SHP77 treated with DMSO at 0.1 percent for 48 hours (cell line): ENCODE measurements around the gene OR52M1.

Experiments used
- DNase-seq: peaks from one replicate; lab custom pipeline; 2025; lab: John Stamatoyannopoulos, UW

OR52M1 gene, protein sequence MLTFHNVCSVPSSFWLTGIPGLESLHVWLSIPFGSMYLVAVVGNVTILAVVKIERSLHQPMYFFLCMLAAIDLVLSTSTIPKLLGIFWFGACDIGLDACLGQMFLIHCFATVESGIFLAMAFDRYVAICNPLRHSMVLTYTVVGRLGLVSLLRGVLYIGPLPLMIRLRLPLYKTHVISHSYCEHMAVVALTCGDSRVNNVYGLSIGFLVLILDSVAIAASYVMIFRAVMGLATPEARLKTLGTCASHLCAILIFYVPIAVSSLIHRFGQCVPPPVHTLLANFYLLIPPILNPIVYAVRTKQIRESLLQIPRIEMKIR

DNA sequence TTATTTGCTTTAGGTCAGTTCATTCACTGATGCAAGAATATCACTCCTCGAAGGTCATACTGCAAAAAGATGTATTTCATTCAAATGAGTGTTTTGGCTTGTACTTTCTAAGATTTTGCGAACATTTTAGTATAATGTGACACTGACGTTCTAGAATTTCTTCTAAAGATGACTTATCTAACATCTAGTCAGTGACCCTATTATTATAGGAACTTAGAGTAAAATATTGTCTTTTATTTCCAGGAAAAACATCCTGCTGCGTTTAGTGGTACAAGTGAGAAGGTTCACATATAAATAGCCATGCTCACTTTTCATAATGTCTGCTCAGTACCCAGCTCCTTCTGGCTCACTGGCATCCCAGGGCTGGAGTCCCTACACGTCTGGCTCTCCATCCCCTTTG, at the start of gene OR52M1:
TSS of gene OR52M1 (plus strand) at position 301 of the 400 bp plus-strand sequence. CDS start at position 301, 0 bp downstream.
- no peak for DNase-seq

DNA sequence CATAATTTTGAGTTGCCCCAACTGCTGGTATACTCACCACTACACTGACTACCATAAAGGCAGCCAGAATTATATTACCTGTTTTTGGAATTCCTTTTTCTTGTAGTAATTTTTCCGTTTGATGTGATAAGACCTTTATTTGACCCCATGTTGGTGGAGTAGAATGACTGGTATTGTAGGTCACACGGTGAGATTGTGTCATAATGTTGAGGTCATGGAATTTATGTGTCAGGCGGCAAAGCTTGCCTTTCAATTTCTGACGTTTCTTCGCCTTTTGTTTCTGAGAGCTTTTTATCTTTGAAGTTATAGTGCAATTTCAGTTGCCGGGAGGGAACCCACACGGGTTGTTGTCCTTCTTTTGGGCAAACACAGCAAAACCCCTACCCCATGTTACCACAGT, 49.5 kb upstream of the OR52M1 start:
- no peak for DNase-seq

DNA sequence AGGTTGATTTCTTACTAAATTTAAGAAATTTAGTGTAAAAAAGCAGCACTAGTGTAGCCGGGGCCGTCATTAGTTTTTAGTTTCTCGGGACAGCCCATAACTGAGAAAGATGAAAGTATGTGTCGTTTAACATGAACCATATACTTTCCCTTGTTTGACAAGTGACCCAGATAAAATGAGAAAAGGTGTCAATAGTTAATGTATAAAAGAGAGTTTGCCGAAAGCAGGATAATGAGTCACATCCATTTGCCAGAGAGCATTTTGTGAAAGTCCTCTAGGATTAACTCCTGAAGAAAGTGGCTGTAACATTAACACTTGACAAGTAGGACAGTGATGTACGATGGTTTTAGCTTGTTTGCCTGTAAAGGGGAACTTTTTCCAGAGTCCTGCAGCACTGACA, 49.0 kb upstream of the OR52M1 start:
- DNase-seq: no peak

DNA sequence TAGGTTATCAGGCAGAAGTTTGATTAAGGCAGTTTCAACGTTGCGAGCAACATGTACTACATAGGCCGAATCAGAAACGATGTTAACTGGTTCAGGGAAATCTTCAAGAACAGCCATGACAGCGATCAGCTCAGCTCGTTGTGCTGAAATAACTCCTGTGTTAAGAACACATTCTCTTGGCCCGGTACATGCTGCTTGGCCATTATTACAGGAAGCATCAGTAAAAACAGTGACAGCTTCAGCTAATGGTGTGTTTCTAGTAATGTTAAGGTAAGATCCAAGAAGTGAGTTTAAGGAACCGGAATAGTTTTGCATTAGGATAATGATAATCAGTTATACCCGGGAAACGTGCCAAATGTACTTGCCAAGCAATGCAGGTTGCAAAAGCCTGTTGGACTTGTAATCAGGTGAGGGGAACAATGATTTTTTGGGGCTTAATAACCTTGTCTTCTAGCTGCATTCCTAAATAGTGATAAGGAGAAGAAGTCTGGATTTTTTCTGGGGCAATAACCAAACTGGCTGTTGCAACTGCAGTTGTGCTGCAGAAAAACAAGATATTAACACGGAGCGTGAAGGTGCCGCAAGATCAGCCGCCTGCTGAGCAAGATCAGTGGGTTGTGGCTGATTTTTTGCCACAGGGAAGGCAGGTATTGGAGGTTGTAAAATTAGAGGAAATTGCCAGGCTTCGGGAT, 48.3 kb upstream of the OR52M1 start:
- DNase-seq: no peak

DNA sequence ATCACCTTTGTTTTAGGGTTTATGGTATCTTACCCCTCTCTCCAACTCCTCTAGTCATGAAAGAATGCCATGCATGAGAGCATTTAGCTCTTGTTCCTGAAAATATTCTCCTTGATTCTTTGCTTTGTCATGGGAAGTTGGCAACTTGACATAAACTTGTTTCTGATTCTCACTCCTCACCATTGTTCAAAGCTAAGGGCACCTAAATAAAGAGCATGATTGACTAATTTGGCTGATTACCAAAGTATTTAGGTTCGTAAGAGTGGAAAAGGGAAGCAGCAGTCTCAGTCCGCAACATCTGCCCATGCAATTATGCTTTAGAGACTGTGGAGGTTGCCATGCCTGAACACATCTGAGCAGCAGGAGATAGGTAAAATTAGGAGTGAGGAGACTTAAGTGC, 36.1 kb upstream of the OR52M1 start:
- DNase-seq: no peak

DNA sequence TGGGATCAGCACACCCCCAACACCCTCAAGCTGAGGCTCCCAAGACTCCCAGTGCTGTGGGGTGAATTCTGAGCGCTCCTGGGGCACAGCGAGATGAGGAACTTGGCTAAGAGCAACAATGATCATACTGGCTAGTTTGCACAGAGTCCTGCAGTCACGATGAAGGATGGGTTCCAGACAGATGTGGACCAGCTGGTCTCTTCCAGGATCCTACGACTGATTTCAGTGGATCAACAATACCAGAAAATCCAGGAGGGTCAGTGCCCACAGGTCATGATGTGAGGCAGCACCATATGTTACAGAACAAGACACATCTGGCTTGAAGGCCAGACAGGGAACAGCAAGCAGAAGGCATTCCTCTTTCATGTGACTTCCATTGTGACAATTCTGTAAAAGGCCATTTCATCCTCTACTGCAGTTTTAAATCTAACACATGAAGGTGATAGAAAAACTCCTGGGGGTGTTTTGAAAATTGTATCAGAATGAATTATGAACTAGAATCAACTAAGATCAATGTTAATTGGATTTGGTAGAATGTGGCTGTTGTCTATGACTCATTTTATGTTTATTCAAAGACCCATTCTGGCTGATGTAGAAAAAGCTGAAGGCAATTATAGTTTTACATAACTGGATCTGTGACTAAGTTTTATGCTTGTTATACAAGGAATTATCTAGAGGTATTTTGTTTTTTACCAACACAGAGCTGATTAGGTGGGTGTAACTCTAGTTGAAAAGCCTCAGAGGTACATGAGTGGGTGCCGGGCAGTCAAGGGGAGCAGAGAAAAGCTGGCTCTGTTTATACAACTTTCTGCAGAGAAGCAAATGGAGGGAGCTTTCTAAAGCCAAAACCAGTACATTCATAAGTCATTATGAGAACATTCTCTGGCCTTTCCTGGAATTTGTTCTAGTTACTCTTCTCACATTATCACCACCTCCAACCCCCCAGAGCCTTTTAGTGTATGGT, 33.4 kb upstream of the OR52M1 start:
- DNase-seq: no peak

DNA sequence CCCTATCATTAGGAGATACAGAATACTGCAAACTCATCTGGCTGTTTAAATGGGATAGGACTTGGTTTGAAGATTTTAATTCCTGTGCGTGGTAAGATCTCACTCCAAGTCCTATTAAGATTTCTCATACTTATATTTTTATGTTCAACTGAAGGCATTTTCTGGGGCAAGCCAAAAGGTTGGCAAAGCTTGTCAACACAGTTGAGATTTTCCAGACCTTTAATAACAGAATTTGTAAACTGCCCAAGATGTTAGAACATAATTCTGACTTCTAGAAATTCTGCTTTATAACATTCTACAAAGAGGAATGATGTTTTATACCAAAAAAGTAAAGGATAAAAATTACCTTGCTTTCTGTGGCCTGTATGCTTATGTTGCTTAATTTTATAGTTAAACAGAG, 30.8 kb upstream of the OR52M1 start:
- DNase-seq: no peak

DNA sequence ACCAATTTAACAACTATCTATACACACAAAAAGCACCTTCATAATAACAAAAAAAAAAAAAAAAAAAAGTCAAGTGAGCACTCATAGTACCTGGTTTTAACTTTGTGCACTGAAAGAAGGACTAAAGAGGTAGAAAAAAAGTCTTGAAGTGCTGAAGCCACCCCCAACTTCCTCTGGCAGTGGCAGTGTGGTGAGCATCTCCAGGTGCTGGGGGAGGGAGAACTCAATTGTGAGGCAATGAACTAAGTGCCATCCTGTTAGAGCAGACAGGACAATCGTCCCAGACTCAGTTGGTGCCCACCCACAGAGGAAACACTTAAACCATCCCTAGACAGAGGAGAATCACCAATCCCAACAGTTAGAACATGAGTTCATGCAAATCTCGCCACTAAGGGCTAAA, 22.7 kb upstream of the OR52M1 start:
- no peak for DNase-seq

DNA sequence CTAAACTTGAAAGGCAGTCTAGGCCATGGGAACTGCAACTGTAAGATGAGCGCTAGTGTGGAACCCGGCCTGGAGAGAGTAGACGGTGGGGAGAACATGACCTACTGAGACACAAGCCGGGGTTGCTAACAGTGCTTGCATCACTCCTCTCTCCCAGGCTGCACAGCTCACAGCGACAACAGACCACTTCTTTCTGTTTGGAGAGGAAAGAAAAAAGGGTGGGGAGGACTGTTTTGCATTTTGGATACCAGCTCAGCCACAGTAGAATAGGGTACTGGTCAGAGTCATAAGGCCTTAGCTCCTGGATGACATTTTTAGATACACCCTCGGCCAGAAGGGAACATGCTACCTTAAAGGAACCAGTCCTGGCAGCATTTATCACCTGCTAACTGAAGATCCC, 22.2 kb upstream of the OR52M1 start:
- no peak for DNase-seq

DNA sequence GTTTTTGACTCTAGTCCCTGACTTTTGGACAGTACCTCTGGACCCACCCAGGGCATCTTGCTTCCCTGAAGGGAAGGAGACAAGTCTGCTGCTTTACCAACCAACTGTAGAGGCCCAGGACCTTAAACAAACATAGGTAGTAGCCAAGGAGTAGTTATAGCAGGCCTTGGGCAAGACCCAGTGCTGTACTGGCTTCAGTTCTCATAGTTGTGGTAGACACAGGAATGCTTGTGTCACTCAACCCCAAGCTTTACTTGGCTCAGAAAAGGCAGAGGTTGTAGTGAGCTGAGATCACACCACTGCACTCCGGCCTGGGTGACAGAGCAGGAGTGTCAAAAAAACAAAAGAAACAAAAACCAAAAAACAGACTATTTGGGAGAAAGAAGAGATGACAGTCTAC, 21.3 kb upstream of the OR52M1 start:
- DNase-seq: no peak

DNA sequence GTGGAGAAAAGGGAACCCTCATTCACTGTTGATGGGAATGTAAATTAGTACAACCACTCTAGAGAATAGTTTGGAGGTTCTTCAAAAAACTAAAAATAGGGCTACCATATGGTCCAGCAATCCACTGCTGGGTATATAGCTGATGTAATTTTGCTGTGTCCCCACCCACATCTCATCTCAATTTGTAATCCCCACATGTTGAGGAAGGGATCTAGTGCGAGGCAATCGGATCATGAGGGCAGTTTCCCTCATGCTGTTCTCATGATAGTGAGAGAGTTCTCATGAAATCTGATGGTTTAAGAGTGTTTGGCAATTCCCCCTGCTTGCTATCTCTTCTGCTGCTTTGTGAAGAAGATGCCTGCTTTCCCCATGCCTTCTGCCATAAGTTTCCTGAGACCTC, 17.1 kb upstream of the OR52M1 start:
- no peak for DNase-seq

DNA sequence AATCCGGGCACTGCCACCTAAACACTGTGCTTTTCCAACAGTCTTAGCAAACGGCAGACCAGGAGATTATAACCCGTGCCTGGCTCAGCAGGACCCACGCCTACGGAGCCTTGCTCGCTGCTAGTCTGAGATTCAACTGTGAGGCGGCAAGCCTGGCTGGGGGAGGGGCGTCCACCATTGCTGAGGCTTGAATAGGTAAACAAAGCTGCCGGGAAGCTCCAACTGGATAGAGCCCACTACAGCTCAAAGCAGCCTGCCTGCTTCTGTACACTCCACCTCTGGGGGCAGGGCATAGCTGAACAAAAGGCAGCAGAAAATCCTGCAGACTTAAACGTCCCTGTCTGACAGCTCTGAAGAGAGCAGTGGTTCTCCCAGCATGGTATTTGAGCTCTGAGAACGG, 13.3 kb upstream of the OR52M1 start:
- DNase-seq: peak; percentile 46

DNA sequence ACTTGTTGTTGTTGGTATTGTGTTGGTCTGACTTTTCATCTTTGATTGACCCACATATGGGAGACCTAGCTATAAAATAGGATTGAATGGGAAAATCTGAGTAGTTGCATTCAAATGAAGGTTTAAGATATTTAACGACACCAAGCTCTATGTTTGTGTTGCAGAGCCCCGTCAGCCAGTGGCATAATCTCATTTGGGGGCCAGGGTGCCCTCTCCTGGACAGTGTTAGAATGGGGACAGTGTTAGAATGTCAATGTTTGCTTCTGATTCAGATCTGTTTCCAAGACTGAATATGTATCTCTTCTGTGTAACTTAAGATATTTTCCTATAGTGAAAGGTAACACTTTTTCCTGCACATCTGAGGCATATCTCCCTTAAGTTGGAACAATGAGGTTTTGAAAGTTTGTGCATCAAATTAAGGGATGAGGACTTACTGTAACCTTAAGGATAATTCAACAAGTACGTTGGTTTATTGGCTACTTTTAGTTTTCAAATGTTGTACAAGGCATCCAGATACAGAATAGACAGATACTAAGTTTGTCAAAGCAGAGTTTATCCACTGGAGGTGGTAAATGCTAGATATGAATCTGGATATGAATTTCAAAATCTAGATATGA, 5.3 kb upstream of the OR52M1 start:
- no peak for DNase-seq

DNA sequence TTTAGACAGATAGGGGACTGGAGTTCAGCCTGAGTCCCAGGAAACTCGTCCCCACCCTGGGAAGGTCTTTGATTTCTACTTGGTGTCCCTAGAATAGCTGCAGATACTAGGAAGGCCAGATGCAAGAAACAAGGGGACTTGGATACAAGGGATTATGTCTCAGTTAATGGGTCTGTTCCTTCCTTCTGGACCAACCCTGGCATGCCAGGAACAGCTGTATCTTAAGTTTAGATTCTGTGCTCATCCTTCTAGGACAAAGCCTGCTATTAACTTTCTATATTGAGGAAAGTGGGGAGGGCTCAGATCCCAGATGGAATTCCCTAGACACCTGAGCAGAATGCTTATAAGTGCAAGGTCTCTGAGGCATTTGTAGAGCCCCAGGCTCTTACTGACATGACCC, 3.9 kb upstream of the OR52M1 start:
- no peak for DNase-seq

DNA sequence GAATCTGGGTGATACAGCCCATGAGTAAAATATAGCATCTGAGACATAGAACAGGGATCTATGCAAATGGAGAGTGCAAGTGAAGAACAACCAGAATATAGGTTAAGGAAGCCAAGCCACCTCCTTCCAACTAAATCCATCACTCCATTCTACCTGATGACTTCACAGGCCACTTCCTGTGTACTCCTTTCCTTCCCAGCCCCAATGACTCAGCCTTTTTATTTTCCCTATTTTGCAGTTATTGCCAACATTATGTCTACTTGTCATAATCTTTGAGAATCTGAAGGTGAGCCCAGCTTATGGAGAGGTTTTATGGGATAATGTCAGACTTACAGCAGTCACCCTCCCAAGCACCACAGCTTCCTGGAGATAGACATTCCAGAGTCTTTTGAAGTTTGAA, 1.4 kb upstream of the OR52M1 start:
- DNase-seq: no peak

DNA sequence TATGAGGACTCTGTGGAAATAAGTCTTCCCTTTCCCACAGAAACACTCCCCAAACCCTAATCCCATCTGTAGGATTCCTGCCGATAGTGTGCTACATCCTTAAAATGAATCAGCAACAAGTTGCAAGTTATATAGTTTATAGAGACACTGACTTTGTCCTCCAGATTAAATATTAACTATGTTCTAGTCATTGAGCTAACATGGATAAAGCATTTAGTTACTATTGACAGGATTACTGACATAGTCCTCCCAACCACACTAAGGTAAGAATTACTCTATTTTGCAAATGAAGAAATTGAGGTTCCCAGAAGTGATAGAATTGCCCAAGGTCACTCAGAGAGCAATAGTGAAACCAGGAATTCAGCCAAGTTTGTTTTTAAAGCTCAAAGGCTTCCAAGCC, 1.9 kb downstream of the OR52M1 start:
- DNase-seq: no peak

DNA sequence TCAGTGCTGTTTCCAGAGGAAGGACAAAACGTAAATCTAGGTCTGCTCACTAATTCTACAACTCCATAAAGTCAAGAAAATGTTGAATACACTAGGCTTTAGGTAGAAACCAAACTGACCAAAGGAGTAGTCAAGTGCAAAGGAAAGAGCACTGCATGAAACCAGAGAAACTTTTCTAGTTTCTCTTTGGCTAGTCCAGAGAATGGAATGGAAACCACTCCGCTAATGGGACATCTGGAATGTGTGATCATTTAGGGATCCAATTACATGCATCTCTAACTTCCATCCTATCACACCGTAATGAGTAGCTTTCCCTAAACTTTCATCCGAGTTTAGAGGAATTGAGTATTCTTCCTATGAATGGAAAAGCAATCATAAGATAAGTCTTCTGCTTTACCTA, 2.4 kb downstream of the OR52M1 start:
- no peak for DNase-seq

DNA sequence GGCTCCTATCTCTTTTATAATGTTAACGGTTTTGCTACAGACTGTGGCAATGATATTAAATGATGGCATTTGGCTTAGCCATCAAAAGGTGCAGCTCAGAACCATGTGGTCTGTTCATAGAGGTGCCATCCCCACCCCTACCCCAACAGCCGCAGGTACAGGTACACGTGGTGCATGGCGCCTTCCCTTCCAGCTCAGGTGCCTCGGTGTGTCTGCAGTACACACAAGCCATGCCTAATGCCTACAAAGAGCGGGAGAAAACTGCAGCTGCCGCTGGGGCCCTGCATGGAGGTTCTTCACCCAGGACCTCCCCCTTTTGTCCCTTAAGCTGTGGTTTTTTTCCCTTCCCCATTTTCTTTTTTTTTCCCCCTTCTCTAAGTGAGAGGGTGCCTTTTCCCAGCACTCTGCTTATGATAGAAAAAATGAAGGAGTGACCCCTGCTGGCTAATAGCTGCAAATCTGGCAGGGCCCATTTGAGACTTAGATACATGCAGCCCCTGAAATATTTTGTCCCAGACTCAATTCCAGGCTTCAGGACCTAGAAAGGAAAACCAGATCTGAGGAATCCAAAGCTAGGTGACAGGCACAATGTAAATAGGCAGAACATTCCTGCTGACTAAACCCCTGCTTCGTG, 6.5 kb downstream of the OR52M1 start:
- no peak for DNase-seq

DNA sequence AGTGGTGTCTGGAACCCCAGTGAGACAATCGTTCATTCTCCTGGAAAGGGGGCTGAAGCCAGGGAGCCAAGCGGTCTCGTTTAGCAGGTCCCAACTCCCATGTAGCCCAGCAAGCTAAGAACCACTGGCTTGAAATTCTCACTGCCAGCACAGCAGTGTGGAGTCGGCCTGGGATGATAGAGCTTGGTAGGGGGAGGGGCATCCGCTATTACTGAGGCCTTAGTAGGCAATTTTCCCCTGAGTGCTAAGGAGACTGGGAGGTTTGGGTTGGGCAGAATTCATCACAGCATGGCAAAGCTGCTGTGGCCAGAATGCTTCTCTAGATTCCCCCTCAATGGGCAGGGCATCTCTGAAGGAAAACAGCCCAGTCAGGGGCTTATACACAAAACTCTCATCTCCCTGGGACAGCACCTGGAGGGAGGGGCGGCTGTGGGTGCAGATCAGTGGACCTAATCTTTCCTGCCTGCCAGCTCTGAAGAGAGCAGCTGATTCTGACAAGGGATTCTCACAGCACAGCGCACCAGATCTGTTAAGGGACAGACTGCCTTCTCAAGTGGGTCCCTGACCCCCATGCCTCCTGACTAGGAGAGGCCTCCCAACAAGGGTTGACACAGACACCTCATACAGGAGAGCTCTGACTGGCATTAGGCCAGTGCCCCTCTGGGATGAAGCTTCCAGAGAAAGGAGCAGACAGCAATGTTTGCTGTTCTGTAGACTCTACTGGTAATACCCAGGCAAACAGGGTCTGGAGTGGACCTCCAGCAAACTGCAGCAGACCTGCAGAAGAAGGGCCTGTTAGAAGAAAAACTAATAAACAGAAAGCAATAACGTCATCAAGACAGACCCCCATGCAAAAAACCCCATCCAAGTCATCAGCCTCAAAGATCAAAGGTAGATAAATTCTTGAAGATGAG, 14.8 kb downstream of the OR52M1 start:
- no peak for DNase-seq

DNA sequence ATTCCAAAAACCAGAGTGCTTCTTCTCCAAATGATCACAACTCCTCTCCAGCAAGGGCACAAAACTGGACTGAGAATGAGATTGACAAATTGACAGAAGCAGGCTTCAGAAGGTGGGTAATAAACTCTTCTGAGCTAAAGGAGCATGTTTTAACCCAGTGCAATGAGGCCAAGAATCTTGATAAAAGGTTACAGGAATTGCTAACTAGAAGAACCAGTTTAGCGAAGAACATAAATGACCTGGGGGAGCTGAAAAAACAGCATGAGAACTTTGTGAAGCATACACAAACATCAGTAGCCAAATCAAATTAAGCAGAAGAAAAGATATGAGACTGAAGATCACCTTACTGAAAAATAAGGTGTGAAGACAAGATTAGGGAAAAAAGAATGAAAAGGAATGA, 15.5 kb downstream of the OR52M1 start:
- no peak for DNase-seq

DNA sequence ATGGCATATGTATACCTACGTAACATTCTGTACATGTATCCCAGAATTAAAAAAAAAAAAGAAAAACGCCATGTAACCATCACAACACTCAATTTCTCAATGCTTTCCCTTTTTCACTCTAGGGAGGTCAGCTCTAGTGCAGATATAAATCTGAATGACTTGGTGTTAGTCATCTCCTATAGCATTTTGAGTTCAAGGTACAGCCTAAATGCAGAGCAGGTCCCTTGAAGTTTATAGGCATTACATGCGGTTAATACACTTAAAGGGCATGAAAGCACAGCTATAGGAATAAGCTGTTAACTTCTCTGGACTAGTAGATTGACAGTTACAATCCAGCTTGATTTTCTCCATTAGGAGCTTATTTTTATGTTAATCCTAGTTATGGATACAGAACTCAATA, 20.4 kb downstream of the OR52M1 start:
- no peak for DNase-seq
